HepG2 (cell line): ENCODE results near the gene PLCB1. TPM values are rescaled to one million over a fixed set of nuclear protein-coding genes. Genes with fewer than 3 reads are reported as not detected.
A peak's percentile ranks its signal among the peaks of the same experiment; 100 is the strongest.

Experiments used
- CREB1 ChIP-seq, 2 experiments: fragments of 450-650 bp in 1 of 2; IDR thresholded peaks; 2 replicates each; pipeline ENCODE4 v1.6.1; 2016 to 2017; ENCODE audit warnings: control low read depth in 1 of 2, mild to moderate bottlenecking in 1 of 2, missing compliant biosample characterization in 1 of 2, missing genetic modification characterization in 1 of 2
- CREB3 ChIP-seq: sonication (generic); formaldehyde crosslinking; IDR thresholded peaks from 2 replicates; pipeline ENCODE4 v1.5.0; 2020; ENCODE audit warnings: missing genetic modification reagents
- FOXJ3 ChIP-seq: sonication (generic); formaldehyde crosslinking; IDR thresholded peaks from 2 replicates; pipeline ENCODE4 v1.4.0; 2020; ENCODE audit warnings: missing genetic modification reagents, mild to moderate bottlenecking, borderline replicate concordance
- FOXO1 ChIP-seq: sonication (generic); formaldehyde crosslinking; IDR thresholded peaks from 2 replicates; pipeline ENCODE4 v1.4.0; 2020; ENCODE audit warnings: missing genetic modification reagents
- FOXP1 ChIP-seq, 2 experiments: fragments of 450-650 bp in 1 of 2; IDR thresholded peaks; 2 replicates each; pipeline ENCODE4 v1.6.1; 2017 to 2018; ENCODE audit warnings: antibody characterized with exemption in 1 of 2
- GLMP ChIP-seq: sonication (generic); formaldehyde crosslinking; IDR thresholded peaks from 2 replicates; pipeline ENCODE4 v1.9.0; 2021; ENCODE audit warnings: missing genetic modification reagents, mild to moderate bottlenecking, borderline replicate concordance
- JUN ChIP-seq: sonication (generic); formaldehyde crosslinking; IDR thresholded peaks from 2 replicates; pipeline ENCODE4 v1.4.0; 2020; ENCODE audit warnings: mild to moderate bottlenecking, missing genetic modification reagents
- RFXANK ChIP-seq: IDR thresholded peaks from 2 replicates; pipeline ENCODE4 v1.6.1; 2016
- SALL2 ChIP-seq: sonication (generic); formaldehyde crosslinking; IDR thresholded peaks from 2 replicates; pipeline ENCODE4 v1.8.1; 2023; ENCODE audit warnings: mild to moderate bottlenecking, missing genetic modification reagents, inconsistent platforms
- SETDB1 ChIP-seq: sonication (generic); formaldehyde crosslinking; IDR thresholded peaks from 2 replicates; pipeline ENCODE4 v1.5.1; 2020; ENCODE audit warnings: missing genetic modification reagents, mild to moderate bottlenecking, borderline replicate concordance
- TBL1XR1 ChIP-seq: fragments of 150-350 bp; IDR thresholded peaks from 2 replicates; pipeline ENCODE4 v1.6.1; 2014; ENCODE audit warnings: borderline replicate concordance, low read length; ENCODE audit not compliant: partially characterized antibody
- TCF7 ChIP-seq: sonication (generic); IDR thresholded peaks from 2 replicates; pipeline ENCODE4 v1.6.1; 2016; ENCODE audit warnings: antibody characterized with exemption, low read depth
- TRIM22 ChIP-seq: fragments of 450-650 bp; IDR thresholded peaks from 2 replicates; pipeline ENCODE4 v1.6.1; 2017
- ZBTB25 ChIP-seq: IDR thresholded peaks from 2 replicates; pipeline ENCODE4 v1.6.1; 2018; ENCODE audit warnings: missing genetic modification reagents
- ZBTB26 ChIP-seq: IDR thresholded peaks from 2 replicates; pipeline ENCODE4 v1.6.1; 2016; ENCODE audit warnings: missing compliant biosample characterization, missing genetic modification reagents, borderline replicate concordance
- ZGPAT ChIP-seq: IDR thresholded peaks from 2 replicates; pipeline ENCODE4 v1.6.1; 2016; ENCODE audit warnings: mild to moderate bottlenecking
- ZIK1 ChIP-seq: sonication (generic); formaldehyde crosslinking; IDR thresholded peaks from 2 replicates; pipeline ENCODE4 v1.5.0; 2020; ENCODE audit warnings: mild to moderate bottlenecking, low read depth, missing genetic modification reagents, borderline replicate concordance
- ZNF160 ChIP-seq: sonication (generic); formaldehyde crosslinking; IDR thresholded peaks from 2 replicates; pipeline ENCODE4 v1.8.0; 2022; ENCODE audit warnings: mild to moderate bottlenecking, inconsistent platforms, missing genetic modification reagents
- ZNF205 ChIP-seq: IDR thresholded peaks from 2 replicates; pipeline ENCODE4 v1.6.1; 2018; ENCODE audit warnings: missing biosample characterization, missing genetic modification reagents
- ZNF256 ChIP-seq: sonication (generic); formaldehyde crosslinking; conservative IDR thresholded peaks from 2 replicates; pipeline ENCODE4 v1.4.0; 2020; ENCODE audit warnings: missing genetic modification reagents
- ZNF296 ChIP-seq: sonication (generic); formaldehyde crosslinking; conservative IDR thresholded peaks from 2 replicates; pipeline ENCODE4 v1.5.0; 2020; ENCODE audit warnings: mild to moderate bottlenecking, missing genetic modification reagents
- ZNF558 ChIP-seq: sonication (generic); formaldehyde crosslinking; IDR thresholded peaks from 2 replicates; pipeline ENCODE4 v1.9.0; 2022; ENCODE audit warnings: mild to moderate bottlenecking, missing genetic modification reagents, borderline replicate concordance
- ZNF7 ChIP-seq: IDR thresholded peaks from 2 replicates; pipeline ENCODE4 v1.6.1; 2016; ENCODE audit warnings: missing biosample characterization, missing genetic modification reagents
- polyA plus RNA-seq, 8 experiments: library from polyadenylated mRNA; depleted of rRNA in 3 of 8; stranded (reverse) in 7 of 8; unstranded in 1 of 8; fragments of >200 nt; fragmentation: Illumina TruSeq in 4 of 8; extraction: Trizol in 4 of 8; gene quantifications; 2 replicates each; pipeline versions ENCODE4 v1.2.1 to v1.2.3, GENCODE V29; 2011 to 2016; ENCODE audit warnings: low read depth in 4 of 8, missing spikeins in 1 of 8, mixed read lengths in 1 of 8; ENCODE audit not compliant: insufficient read depth in 1 of 8
- total RNA-seq, 5 experiments: library from RNA; depleted of rRNA; stranded (reverse); fragments of >200 nt; fragmentation: Illumina TruSeq; extraction: Trizol; gene quantifications; 2 replicates each; pipeline ENCODE4 v1.2.3, GENCODE V29; 2016; ENCODE audit warnings: low read depth in 1 of 5

The PLCB1 gene
- total and polyA plus RNA-seq, 2 of the 13 experiments (the other 11 are each of a cell fraction or from before 2014, with no cell fraction given), result 42.4 to 55.9 TPM

- TF ChIP-seq ZIK1 (no peak), ZBTB25 (peak; percentile 31; the same call in 1 of the 2 replicates), TCF7 (peak; percentile 40), ZGPAT (peak; percentile 76), CREB3 (no peak), FOXJ3 (CRISPR knock-in tag) (no peak), ZNF296 (CRISPR knock-in tag) (no peak), JUN (CRISPR knock-in tag) (peak; percentile 43; the same call in 1 of the 2 replicates), ZNF160 (peak; percentile 40; the same call in 1 of the 2 replicates), ZNF256 (CRISPR knock-in tag) (no peak), GLMP (no peak), CREB1 (IDR thresholded peaks at IDR 0.05) (no peak), CREB1 (CRISPR knock-in tag; IDR thresholded peaks at IDR 0.05) (0 out of 2 replicates have a peak, but pooled peaks have one; percentile 21), ZBTB26 (no peak), ZNF205 (CRISPR knock-in tag) (no peak), SETDB1 (CRISPR knock-in tag) (no peak), FOXO1 (CRISPR knock-in tag) (peak; percentile 63; the same call in 1 of the 2 replicates), TBL1XR1 (peak; percentile 65), SALL2 (CRISPR knock-in tag) (no peak), ZNF7 (CRISPR knock-in tag) (no peak), FOXP1 (IDR thresholded peaks at IDR 0.05) (peak; percentile 57), FOXP1 (CRISPR knock-in tag; IDR thresholded peaks at IDR 0.05) (peak; percentile 93), RFXANK (CRISPR knock-in tag) (no peak), ZNF558 (no peak), TRIM22 (no peak)
These were observed 282.7 kb downstream of the PLCB1 start (continued) for GRCh38 chr20:8414586-8415274.
